Duodenal mucosa (tissue), 2 donors: Measurements from ENCODE around the gene CALML3.

Experiments used
- H3K27ac ChIP-seq: one replicate; pipeline ENCODE4 v1.7.0; 2013; ENCODE audit warnings: low read depth, low read length
- H3K27me3 ChIP-seq, 2 donors: one replicate each; pipeline ENCODE4 v1.7.0; 2013; ENCODE audit warnings: low read length in 2 of 2, control low read depth in 1 of 2; ENCODE audit not compliant: insufficient read depth in 2 of 2, control insufficient read depth in 1 of 2
- H3K36me3 ChIP-seq, 2 donors: one replicate each; pipeline ENCODE4 v1.7.0; 2013; ENCODE audit warnings: low read length in 2 of 2, control low read depth in 1 of 2; ENCODE audit not compliant: insufficient read depth in 2 of 2, control insufficient read depth in 1 of 2
- H3K4me1 ChIP-seq, 2 donors: one replicate each; pipeline ENCODE4 v1.7.0; 2013; ENCODE audit warnings: low read length in 2 of 2, control low read depth in 1 of 2; ENCODE audit not compliant: insufficient read depth in 2 of 2, control insufficient read depth in 1 of 2
- H3K4me3 ChIP-seq, 2 donors: one replicate each; pipeline ENCODE4 v1.7.0; 2013; ENCODE audit warnings: low read length in 2 of 2, low read depth in 1 of 2
- H3K9ac ChIP-seq, 2 donors: one replicate each; pipeline ENCODE4 v1.7.0; 2013; ENCODE audit warnings: low read length in 2 of 2, low read depth in 1 of 2
- H3K9me3 ChIP-seq, 2 donors: one replicate each; pipeline ENCODE4 v1.7.0; 2013; ENCODE audit warnings: low read length in 2 of 2, control low read depth in 1 of 2; ENCODE audit not compliant: control insufficient read depth in 1 of 2

The CALML3 gene

DNA sequence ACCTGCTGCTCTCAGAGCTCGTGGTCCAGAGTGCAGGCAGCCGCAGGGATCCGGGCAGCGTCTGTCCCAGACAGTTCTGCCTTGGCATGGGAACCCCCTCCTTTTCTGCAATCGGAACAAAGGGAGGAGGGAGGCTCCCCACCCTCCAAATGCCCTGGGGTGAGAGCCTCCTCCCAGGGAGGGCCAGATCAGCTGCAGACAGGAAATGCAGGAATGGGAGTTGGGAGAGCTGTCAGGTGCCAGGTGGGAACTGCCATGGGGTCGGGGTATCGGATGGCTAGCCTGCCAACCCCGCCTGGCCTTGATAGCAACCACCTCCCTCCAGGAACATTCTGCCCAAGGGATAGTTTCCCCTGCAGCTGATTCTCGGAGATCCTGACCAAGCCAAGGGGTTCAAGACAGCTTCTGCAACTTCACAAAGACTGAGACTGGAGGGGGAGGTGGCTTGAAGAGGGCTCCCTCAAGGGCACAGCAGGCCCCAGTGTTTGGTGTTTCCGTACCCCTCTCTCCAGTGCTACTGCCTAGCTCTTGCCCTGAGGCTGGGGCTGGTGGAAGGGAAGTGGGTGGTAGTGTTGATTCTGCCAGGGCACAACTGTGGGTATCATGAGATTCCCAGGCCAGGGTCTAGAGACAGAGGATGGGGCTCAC is 25.1 kb upstream of the CALML3 start, which contains the start of gene CALML5:
CALML5 (minus strand) TSS at position 78 of the 648 bp plus-strand sequence. CDS start 132 bp downstream, outside the sequence.
- no peaks in the 10 kb centered on the region for H3K27me3 ChIP-seq
- H3K4me1 ChIP-seq, result peaks cover 16 to 34% of the 10 kb centered on the region in 2 donors
- H3K9ac ChIP-seq, result peak within 1 kb of the TSS in 1 of 2 donors; percentile 17
- no peaks in the 10 kb centered on the region for H3K36me3 ChIP-seq
- H3K27ac ChIP-seq, result no peak within 1 kb of the TSS
- no peaks in the 10 kb centered on the region for H3K9me3 ChIP-seq
- H3K4me3 ChIP-seq, result no peak within 1 kb of the TSS

GRCh38 chr10:5500162-5500670 is 24.5 kb upstream of the CALML3 start:
- peak overlapping the region in 1 of 2 donors; percentile 17 for H3K9ac ChIP-seq
- no peaks in the 10 kb centered on the region for H3K36me3 ChIP-seq

DNA sequence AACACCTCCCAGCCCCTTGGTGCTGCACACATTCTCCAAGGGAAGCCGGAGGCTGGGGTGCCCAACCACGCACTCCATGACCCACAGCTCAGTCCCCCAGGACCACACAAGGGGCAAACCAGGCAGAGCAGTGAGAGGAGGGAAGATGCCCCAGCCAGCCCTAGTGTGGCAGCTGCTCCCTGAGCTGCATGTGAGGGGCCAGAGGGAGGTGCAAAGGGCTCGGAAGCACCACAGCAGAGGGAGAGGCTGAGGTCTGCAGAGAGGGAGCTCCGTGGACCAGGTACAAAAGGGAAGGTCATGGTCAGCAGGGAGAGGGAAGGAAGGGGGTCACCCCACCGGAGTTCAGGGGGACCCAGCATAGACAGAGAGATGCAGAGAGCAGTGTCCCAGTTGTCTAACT is 23.9 kb upstream of the CALML3 start:
- peaks cover 19 to 34% of the 10 kb centered on the region in 2 donors for H3K4me1 ChIP-seq
- H3K36me3 ChIP-seq, result no peaks in the 10 kb centered on the region
- no peak overlapping the region for H3K27ac ChIP-seq
- H3K27me3 ChIP-seq, result no peaks in the 10 kb centered on the region
- no peaks in the 10 kb centered on the region for H3K9me3 ChIP-seq
- H3K4me3 ChIP-seq, result no peak overlapping the region
- H3K9ac ChIP-seq, result peak overlapping the region in 1 of 2 donors; percentile 17

More at GRCh38 chr10:5500162-5500670, 24.5 kb upstream of the CALML3 start:
- no peaks in the 10 kb centered on the region for H3K27me3 ChIP-seq
- no peaks in the 10 kb centered on the region for H3K9me3 ChIP-seq
- H3K27ac ChIP-seq, result no peak overlapping the region
- peaks cover 16 to 34% of the 10 kb centered on the region in 2 donors for H3K4me1 ChIP-seq
- H3K4me3 ChIP-seq, result no peak overlapping the region

GRCh38 chr10:5502061-5502521 is 22.7 kb upstream of the CALML3 start:
- no peak overlapping the region for H3K9ac ChIP-seq
- no peaks in the 10 kb centered on the region for H3K36me3 ChIP-seq
- peaks cover 21 to 37% of the 10 kb centered on the region in 2 donors for H3K4me1 ChIP-seq
- no peak overlapping the region for H3K27ac ChIP-seq
- no peaks in the 10 kb centered on the region for H3K27me3 ChIP-seq
- no peak overlapping the region for H3K4me3 ChIP-seq
- no peaks in the 10 kb centered on the region for H3K9me3 ChIP-seq

- H3K9ac ChIP-seq, result no peak overlapping the region
- no peaks in the 10 kb centered on the region for H3K9me3 ChIP-seq
- peaks cover 21 to 37% of the 10 kb centered on the region in 2 donors for H3K4me1 ChIP-seq
- H3K4me3 ChIP-seq, result peak overlapping the region in 1 of 2 donors; percentile 4
- H3K27ac ChIP-seq, result no peak overlapping the region
- H3K27me3 ChIP-seq, result no peaks in the 10 kb centered on the region
- H3K36me3 ChIP-seq, result no peaks in the 10 kb centered on the region
These were observed 21.9 kb upstream of the CALML3 start for GRCh38 chr10:5502571-5503476.

- no peaks in the 10 kb centered on the region for H3K36me3 ChIP-seq
- H3K27me3 ChIP-seq, result no peaks in the 10 kb centered on the region
- H3K4me3 ChIP-seq, result peak overlapping the region in 1 of 2 donors; percentile 4
- H3K27ac ChIP-seq, result peak overlapping the region; percentile 1
- H3K9me3 ChIP-seq, result no peaks in the 10 kb centered on the region
- peak overlapping the region in 1 of 2 donors; percentile 47 for H3K9ac ChIP-seq
- peaks cover 21 to 37% of the 10 kb centered on the region in 2 donors for H3K4me1 ChIP-seq
These were observed 21.3 kb upstream of the CALML3 start for GRCh38 chr10:5503477-5503835.

GRCh38 chr10:5504146-5505072 is 20.4 kb upstream of the CALML3 start:
- H3K9ac ChIP-seq, result peak overlapping the region in 1 of 2 donors; percentile 47
- H3K4me1 ChIP-seq, result peaks cover 21 to 37% of the 10 kb centered on the region in 2 donors
- no peaks in the 10 kb centered on the region for H3K36me3 ChIP-seq

DNA sequence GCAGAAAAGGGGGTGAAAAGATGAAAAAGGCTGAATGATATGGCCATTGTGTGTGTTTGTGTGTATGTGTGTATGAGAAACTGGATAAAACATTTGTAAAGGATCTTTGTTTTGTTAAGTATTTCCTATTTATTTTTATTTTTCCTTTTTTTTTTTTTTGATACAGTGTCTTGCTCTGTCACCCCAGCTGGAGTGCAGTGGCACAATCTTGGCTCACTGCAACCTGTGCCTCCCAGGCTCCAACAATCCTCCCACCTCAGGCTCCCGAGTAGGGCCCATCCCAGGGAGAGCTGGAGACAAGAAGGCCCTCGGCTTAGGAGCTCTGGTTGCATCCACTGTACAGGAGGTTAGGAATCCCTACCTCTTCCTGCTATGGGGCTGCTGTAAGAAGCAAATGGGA is 18.5 kb upstream of the CALML3 start:
- Histone ChIP-seq H3K36me3 (no peaks in the 10 kb centered on the region), H3K4me3 (no peak overlapping the region), H3K9ac (no peak overlapping the region), H3K27ac (no peak overlapping the region), H3K9me3 (no peaks in the 10 kb centered on the region), H3K4me1 (peaks cover 21 to 25% of the 10 kb centered on the region in 2 donors), H3K27me3 (no peaks in the 10 kb centered on the region)

More at GRCh38 chr10:5504146-5505072, 20.4 kb upstream of the CALML3 start:
- Histone ChIP-seq H3K9me3 (no peaks in the 10 kb centered on the region), H3K27me3 (no peaks in the 10 kb centered on the region), H3K4me3 (no peak overlapping the region), H3K27ac (no peak overlapping the region)

GRCh38 chr10:5506751-5507648 is 17.8 kb upstream of the CALML3 start:
- H3K9ac ChIP-seq, result no peak overlapping the region
- H3K4me1 ChIP-seq, result peaks cover 21 to 25% of the 10 kb centered on the region in 2 donors
- H3K27ac ChIP-seq, result no peak overlapping the region
- no peaks in the 10 kb centered on the region for H3K9me3 ChIP-seq
- H3K4me3 ChIP-seq, result no peak overlapping the region
- no peaks in the 10 kb centered on the region for H3K27me3 ChIP-seq
- H3K36me3 ChIP-seq, result no peaks in the 10 kb centered on the region
